Right kidney (tissue), 9 donors: ENCODE data around the gene PFDN6.
"Not testable (repeated sequence)": the region's sequence is repeated elsewhere in the genome, so short reads cannot be mapped to it uniquely, and the experiment has no call there.

ENCODE experiments used
- DNase-seq: peaks from one replicate; pipeline ENCODE4 v3.0.0-alpha.2; 2016
- long read RNA-seq, 8 donors: transcript quantifications; one replicate each; lab custom pipeline, GENCODE V29; 2026

Gene PFDN6
- long read RNA-seq, donor 1, transcript PFDN6-201 (4 exons, 740 nt): major isoform, 9 of 53 reads
- long read RNA-seq, donor 1, transcript PFDN6-204 (5 exons, 884 nt): minor isoform, 6 of 53 reads
- long read RNA-seq, donor 1, partial matches to known transcripts: 36 of 53 reads
- long read RNA-seq, donor 1, other reads (novel, unspliced or antisense): 0 of 53 reads
- long read RNA-seq, donor 2, transcript PFDN6-201 (4 exons, 740 nt): major isoform, 6 of 21 reads
- long read RNA-seq, donor 2, partial matches to known transcripts: 11 of 21 reads
- long read RNA-seq, donor 2, other reads (novel, unspliced or antisense): 0 of 21 reads
- long read RNA-seq, donor 3, partial matches to known transcripts: 15 of 23 reads
- long read RNA-seq, donor 3, other reads (novel, unspliced or antisense): 0 of 23 reads
- long read RNA-seq, donor 4, partial matches to known transcripts: 11 of 21 reads
- long read RNA-seq, donor 4, other reads (novel, unspliced or antisense): 0 of 21 reads
- long read RNA-seq, donor 5, transcript PFDN6-204 (5 exons, 884 nt): major isoform, 8 of 37 reads
- long read RNA-seq, donor 5, transcript PFDN6-201 (4 exons, 740 nt): major isoform, 8 of 37 reads
- long read RNA-seq, donor 5, partial matches to known transcripts: 20 of 37 reads
- long read RNA-seq, donor 5, other reads (novel, unspliced or antisense): 0 of 37 reads
- long read RNA-seq, donor 6, transcript PFDN6-201 (4 exons, 740 nt): major isoform, 6 of 15 reads
- long read RNA-seq, donor 6, partial matches to known transcripts: 7 of 15 reads
- long read RNA-seq, donor 6, other reads (novel, unspliced or antisense): 0 of 15 reads
- long read RNA-seq, donor 7, transcript PFDN6-201 (4 exons, 740 nt): major isoform, 12 of 43 reads
- long read RNA-seq, donor 7, partial matches to known transcripts: 22 of 43 reads
- long read RNA-seq, donor 7, other reads (novel, unspliced or antisense): 0 of 43 reads
- long read RNA-seq, donor 8, transcript PFDN6-201 (4 exons, 740 nt): major isoform, 7 of 25 reads
- long read RNA-seq, donor 8, transcript PFDN6-204 (5 exons, 884 nt): major isoform, 7 of 25 reads
- long read RNA-seq, donor 8, partial matches to known transcripts: 9 of 25 reads
- long read RNA-seq, donor 8, other reads (novel, unspliced or antisense): 0 of 25 reads

DNA sequence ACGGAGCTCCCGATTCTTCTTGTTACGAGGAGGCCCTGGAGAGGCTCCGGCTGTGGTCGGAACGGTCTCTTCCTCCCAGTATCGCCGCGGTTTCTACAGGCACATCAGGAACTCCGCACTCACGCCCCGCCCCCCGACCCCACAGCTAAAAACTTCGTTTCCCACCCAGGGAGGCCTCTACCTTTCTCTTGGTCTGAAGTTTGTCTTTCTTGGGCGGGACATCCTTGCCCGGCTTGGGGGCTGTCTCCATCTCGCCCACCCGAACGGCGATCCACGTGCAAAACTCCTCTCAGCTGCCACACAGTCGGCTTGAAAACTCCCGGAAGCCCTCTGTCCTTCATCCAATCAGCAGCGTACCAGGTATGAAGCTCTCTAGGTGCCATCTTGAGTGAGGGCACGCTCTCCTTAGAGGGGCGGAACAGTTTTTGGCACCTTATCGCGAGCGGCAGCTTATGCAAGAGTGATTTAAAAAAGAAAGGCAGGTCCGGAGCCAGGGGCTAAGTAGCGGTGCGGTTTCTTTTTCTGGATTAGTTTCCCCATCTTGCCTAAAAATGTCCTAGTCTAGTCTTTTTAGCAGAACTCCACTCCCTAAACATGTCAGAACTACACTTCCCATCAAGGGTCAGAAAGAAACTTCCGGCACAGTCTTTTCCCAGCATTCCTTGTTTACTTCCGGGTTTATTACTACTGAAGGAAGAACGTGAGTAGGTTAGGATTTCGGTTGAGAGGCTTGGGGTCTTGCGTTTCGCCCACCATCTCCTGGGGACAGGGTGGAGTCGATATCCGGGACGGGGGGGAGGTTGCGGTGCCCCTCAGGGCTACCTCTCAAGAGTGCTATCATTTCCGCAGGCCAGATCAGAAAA lies at the start of gene PFDN6, which contains the start of gene WDR46:
PFDN6 (plus strand) TSS at position 681 of the 863 bp plus-strand sequence. CDS start 256 bp downstream, outside the sequence.
WDR46 (minus strand) TSS at position 319 of the 863 bp plus-strand sequence; CDS start at position 250, 69 bp downstream.
- DNase-seq: peak; percentile 98

DNA sequence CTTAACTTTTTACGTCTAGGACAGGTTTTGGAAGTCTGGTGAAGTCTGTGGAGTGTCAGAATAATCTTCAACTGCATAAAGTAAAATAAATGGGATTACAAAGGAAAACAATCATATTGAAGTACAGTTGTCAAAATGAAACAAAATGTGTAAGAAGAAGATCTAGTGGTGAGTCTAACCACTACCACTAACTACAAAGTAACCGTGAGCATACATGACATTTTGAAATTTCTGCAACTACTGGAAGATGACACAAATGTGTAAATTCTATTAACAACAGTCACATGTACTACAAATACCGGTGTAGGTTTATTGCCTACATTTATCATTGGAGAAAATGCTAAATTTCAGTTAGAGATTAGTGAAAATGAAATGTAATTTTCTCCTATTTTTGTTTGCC lies 47.4 kb upstream of the PFDN6 start:
- no peak for DNase-seq

DNA sequence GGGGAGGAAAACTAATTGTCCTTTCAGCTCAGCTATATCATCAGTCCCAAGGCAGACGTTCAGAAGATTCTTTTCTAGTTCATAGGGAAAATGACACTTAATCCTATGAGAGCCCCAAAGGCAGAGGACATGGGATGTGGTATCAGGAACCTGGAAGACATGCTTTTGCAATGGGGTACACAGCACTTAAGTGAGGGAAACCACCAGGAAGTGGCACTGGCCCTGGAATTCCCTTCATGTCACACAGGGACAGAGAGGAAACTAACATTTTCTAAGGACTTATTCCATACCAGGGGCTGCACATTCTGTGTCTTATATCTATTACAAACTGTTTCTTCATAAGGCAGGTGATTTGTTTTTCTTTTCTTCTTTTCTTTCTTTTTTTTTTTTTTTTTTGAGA lies 45.9 kb upstream of the PFDN6 start:
- DNase-seq: no peak

DNA sequence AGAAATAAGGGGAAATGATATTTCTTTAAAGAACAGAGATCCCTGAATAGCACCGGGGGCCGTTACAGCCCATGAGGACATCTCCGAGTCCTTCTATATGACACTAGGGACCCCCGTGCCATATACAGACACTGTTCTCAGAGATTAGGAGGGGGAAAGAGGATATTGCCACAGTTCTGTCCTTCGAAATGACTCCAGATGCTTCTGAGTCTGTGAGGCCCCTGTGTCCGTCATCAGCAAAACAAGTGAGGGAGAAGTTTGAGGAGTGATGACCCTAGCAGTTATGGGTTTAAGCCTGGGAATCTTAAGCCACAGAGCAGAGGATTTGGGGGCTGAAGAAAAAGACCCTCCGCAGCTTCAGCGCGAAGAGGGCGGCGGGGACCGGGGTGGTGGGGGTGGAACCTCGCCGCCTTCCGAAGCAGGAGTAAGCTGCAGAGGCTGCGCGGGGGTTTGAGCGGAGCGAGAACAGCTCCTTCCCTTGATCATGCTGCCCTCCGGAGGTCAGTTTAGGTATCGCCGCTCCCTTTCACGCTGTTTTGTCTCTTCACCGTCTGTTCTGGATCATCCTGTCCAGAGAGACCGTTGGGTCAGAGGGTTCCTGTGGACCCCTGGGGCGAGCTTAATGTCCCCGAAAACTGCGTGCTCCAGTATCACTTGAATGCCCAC lies 41.3 kb upstream of the PFDN6 start:
- peak; percentile 65 for DNase-seq

DNA sequence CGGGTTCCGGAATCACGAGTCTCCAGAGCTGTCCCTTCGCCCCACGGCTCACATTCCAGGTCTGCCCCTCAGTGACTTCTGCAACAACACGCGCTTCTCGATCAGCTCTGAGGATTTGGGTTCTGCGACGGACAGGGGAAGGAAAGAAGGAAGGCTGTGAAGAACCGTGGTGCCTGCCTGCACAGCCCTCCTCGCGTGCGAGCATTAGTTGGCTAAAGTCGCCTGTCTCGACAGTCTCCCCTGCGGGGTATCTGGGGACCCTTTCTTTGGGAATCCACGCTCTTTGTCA lies 40.8 kb upstream of the PFDN6 start:
- DNase-seq: peak; percentile 87

DNA sequence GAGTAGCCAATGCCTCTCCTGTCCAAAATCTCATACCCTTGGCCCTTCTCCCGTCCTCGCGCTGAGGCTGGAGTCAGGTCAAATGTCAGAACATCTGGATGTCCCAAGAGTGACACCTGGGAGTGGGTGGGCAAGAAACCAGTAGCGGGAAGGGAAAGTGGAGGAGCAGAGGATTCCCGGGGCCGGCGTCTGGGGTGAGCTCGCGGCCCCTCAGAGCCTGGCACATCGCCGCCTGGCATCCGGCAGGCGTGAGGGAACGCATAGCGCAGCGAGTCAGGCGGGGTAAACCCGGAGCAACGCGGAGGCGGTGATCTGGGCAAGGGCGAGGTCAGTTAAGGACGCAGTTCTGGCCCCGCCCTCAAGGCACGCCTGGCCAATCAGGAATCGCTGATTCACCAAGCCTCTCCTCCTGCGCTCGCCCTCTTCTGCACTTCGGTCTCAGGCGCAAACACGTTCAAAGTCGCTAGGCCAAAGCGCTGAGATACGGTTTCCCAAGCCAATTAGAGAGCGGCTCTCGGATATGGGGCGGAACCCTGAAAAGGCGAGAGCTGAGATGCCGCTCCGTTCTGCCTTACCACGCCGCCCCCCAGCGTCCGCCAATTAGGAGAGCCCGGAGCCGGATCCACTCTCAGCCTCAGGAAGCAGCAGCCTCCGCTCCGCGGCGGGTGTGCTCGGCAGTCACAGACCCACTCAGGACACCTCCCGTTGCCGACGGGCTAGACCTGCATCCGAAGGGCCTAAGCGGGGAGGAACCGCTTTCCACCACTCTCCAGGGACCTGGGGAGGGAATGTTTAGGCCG lies 40.3 kb upstream of the PFDN6 start:
- peak; percentile 91 for DNase-seq

DNA sequence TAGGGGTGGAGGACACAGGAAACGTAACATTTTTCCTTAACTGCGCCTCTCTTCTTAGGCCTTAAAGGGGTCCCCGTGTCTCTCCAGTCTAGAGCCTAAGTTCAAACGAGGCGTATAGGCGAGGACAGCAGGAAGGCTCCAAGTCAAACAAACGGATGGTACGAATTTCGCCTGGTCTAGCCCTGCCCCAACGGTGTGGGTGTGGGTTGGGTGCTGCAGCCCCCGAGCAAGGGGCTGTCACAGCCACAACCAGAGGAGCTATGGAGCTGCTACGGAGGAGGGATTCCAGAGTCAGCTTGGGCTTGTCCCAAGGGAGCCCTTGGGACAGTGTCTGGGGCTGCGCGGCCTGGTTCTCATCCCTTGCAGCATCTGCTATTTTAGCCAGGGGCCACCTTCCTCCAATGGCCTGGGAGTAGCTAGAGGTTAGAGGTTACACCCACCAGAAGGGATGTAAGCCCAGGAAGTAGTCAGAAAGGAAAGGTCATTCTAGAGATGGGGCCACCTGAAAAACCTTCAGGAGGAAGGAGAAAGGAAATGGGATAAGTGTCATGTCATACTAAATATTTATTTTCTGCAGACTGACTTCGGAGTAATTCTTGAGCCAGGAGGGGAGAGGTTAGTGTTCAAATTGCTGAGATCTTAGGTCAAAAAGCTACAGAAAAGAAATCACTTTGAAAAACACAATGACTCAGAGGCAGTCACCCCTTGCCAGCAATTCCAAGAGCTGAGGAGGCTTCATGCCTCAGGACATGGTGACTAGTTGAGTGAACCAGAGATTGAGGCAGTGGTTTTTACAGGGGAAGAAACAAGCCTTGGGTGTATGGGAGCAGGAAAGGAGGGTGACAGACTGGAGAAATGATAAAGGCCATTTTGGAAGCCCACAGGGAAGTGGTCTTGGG lies 39.4 kb upstream of the PFDN6 start:
- DNase-seq: no peak

DNA sequence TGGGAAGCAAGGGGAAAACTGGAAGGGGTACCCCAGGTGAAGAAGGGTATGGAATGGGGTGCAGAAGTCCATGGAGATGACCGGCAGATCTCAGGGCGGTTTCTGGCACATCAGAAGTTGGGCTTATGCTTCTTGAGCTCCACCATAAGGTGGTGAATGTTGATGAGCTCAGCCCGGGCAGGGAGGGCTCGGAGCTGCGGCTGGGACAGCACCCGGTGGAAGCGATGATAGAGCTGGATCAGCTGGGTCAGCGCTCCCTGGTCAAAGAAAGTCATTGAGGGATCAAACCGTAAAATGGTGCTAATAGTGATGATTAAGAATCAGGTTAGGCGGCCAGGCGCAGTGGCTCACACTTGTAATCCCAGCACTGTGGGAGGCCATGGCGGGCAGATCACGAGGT lies 38.7 kb upstream of the PFDN6 start:
- DNase-seq: no peak

DNA sequence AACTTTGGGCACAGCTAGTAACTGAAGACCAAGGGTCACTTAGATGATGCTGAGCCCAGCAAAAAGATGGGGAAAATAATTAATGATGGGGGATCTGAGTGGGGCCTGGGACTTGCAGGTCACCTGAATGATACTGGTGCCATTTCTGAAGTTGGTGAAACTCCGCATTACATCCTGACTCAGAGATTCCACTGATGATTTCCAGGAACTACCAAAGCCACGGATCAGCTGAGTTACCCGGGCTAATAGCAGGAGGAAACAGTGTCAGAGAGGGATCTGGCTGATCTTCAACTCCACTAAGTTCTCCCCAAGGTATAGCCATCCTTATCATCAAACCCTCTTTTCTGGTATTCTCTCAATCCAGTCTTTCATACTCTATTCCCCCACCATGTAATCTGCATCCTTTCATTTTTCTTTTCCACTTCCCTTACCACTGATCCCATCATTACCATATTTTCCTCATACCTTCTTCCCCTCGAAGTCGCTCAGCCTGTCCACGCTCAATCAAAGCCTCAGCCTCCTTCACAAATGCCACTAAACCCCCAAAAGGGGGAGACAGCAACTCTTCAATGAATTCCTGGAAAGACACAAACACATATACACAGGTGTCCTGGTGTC lies 37.9 kb upstream of the PFDN6 start:
- no peak for DNase-seq

DNA sequence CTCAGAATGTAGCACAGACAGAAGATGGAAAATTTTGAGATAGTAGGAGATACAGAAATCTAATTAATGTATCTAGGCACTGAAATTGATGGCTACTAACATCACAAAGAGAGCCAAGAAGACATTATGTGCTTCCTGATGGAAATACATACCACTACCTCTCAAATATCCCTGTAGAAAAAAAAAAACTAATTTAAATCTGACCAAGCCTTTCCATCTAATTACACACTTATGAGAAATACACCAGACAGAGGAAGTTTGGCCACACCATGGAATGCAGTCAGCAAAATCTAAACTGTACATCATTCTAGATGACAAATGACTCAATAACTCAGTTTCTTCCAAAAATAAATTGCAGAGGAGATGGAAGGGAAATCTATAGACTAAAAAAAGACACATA lies 36.6 kb upstream of the PFDN6 start:
- DNase-seq: no peak

DNA sequence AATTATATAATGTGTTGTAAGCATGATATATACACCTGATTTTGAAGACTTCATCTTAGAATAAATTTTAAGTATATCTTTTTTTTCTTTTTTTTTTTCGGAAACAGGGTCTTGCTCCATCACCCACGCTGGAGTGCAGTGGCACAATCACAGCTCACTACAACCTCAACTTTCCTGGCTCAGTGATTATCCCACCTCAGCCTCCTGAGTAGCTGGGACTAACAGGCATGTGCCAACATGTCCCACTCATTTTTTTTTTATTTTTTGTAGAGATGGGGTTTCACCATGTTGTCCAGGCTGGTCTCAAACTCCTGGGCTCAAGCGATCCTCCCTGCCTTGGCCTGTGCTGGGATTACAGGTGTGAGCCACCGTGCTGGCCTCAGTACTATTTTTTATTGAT lies 34.8 kb upstream of the PFDN6 start:
- DNase-seq: no peak

DNA sequence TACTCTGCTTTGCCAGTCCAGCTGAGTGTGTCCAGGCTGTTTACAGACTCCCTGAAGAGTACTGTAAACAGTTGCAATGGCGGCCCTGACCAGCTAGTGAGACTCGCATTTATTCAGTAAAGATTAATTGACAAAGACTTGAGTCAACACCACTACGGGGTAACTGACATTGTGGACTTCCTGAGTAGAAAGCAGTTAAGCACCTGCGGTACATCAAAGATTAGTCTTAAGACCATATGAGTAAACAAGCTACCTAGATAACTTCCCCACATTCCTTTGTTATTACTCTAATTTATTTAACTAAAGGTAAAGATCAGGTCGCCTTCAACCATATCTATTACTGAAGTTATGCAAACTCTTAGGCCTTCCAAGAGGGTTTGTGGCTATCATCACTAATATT lies 30.4 kb upstream of the PFDN6 start:
- no peak for DNase-seq

DNA sequence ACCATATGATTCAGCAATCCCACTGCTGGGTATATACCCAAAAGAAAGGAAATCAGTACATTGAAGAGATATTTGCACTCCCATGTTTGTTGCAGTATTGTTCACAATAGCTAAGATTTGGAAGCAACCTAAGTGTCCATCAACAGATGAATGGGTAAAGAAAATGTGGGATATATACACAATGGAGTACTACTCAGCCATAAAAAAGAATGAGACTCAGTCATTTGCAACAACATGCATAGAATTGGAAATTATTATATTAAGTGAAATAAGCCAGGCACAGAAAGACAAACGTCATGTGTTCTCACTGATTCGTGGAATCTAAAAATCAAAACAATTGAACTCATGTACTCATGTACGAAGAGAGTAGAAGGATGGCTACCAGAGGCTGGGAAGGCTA lies 26.9 kb upstream of the PFDN6 start:
- DNase-seq: not testable (repeated sequence)

DNA sequence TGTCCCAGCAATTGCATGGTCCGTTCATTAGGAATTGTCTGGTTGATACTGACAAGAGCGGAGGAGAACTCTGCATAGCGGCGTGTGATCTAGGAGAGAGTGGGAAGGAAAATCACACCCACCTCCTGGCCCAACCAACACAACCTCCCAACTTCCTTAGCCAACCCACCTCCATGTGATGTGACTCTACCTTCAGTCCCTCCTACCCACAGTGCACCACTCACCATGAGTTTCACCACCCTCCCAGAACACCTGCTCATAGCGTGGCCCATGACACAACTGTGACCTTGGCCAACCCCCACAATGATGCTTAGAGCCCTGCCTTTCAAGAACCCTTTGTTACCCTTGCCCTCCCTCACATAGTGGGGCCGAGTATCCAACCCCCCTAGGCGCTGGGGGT lies 25.4 kb upstream of the PFDN6 start:
- DNase-seq: no peak

DNA sequence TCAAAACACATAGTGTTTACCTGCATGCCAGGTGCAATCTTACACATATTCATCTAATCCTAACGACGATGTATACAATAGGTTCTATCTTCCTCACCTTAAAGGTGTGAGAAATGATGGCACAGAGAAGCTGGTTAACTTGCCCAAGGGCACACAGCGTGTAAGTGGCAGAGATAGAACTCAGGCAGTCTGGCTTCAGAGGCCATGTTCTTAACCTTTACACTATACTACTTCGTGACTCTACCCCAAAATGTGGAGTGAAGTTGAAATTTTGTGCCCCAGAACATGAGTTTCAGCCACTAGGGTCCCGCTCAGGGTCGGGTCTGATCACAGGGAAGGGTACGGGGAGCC lies 18.3 kb upstream of the PFDN6 start:
- no peak for DNase-seq

DNA sequence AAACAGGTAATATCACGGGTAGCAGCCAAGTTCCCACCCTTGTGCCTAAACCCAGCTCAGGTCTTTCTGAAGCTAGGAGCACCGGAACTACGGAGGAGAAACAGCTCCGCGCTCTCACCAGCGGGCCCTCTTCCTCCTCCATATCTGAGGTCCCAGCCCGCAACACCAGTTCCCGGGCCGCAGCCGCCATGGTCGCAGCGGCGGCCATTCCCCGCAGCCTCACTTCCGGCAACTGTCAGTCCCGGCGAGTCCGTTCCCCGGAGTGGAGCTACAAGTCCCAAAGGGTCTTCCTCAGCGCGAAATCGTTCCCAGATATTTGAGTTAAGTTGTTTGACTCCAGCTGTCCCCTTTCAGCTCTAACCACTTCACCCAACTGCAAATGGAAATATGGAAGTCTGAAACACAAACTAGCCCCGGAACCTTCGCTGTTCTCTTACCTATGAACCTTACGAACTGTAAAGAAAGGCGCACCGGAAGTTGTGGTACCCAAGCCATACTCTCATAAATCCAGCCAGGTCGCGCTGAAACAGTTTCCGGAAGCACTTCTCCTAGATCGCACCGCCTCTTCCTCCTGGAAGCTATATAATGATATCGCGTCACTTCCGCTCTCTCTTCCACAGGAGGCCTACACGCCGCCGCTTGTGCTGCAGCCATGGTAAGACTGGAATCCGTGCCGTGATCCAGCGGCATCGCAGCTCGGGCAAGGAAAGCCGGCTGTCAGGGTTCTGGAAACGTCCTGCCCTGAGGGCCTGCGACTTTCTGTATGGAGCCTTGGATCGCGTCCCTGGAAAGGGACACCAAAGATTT lies 17.7 kb upstream of the PFDN6 start, which contains the start of the genes RPS18 and VPS52:
RPS18 (plus strand) TSS at position 608 of the 807 bp plus-strand sequence; CDS start at position 653, 45 bp downstream.
VPS52 (minus strand) TSS at position 409 of the 807 bp plus-strand sequence; CDS start at position 208, 201 bp downstream.
- DNase-seq: peak; percentile 96

DNA sequence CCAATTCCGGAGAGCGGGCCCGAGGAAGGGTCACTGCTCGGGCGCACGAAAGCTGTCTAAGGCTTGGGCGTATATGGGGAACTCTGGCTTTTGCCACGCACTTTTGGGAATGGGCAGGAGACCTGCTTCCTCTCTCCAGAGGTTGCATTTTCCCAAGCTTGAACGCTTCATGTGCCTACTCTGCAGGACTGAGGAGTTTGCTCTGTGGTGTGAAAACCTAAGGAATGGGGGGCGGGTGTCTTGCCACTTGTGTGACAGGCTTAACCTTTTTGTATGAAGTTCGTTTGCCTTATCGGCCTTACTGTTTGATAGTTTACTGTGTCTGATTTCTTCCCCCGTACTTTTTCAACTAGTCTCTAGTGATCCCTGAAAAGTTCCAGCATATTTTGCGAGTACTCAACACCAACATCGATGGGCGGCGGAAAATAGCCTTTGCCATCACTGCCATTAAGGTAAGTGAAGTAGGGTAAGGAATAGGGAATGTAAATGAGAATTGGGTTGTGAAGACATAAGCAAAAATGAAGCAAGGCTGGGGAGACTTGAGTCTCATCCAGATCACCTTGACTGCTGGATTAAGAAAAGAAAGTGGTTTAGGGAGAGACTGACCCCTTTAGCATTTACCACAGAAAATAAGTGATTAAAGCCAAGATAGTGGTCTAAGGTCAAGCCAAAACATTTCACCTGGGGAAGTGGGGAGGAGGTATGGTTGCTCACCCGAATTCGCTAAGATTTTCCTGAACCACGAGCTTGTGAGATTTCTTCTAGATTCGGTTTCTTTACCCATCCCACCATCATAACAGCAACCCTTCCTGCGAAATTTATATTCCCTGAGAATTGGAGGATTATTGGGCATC lies 16.9 kb upstream of the PFDN6 start:
- peak; percentile 86 for DNase-seq
